HepG2 (cell line): ENCODE results near the gene BMP8B.

Experiments used
- CEBPG ChIP-seq: IDR thresholded peaks from 2 replicates; pipeline ENCODE4 v1.6.1; 2016
- EZH2 ChIP-seq: conservative IDR thresholded peaks from 2 replicates; pipeline ENCODE4 v1.6.1; 2012; ENCODE audit warnings: mild to moderate bottlenecking, low read depth, low read length, moderate library complexity
- HOXA7 ChIP-seq: sonication (generic); formaldehyde crosslinking; IDR thresholded peaks from 2 replicates; pipeline ENCODE4 v1.8.1; 2022; ENCODE audit warnings: mild to moderate bottlenecking, missing genetic modification reagents, moderate library complexity
- NPAS2 ChIP-seq: sonication (generic); formaldehyde crosslinking; IDR thresholded peaks from 2 replicates; pipeline ENCODE4 v1.8.0; 2022; ENCODE audit warnings: mild to moderate bottlenecking, missing genetic modification reagents, borderline replicate concordance
- PBX3 ChIP-seq: sonication (generic); formaldehyde crosslinking; IDR thresholded peaks from 2 replicates; pipeline ENCODE4 v1.8.1; 2023; ENCODE audit warnings: missing genetic modification reagents, inconsistent platforms, borderline replicate concordance
- RAD21 ChIP-seq: fragments of 450-650 bp; formaldehyde crosslinking; IDR thresholded peaks from 2 replicates; pipeline ENCODE4 v1.5.0; 2020; ENCODE audit warnings: mild to moderate bottlenecking
- SIX1 ChIP-seq: sonication (generic); formaldehyde crosslinking; IDR thresholded peaks from 2 replicates; pipeline ENCODE4 v1.4.0; 2020; ENCODE audit warnings: missing genetic modification reagents, borderline replicate concordance
- SP140L ChIP-seq: sonication (generic); formaldehyde crosslinking; IDR thresholded peaks from 2 replicates; pipeline ENCODE4 v1.4.0; 2020; ENCODE audit warnings: missing genetic modification reagents, borderline replicate concordance
- ZNF121 ChIP-seq: sonication (generic); formaldehyde crosslinking; IDR thresholded peaks from 2 replicates; pipeline ENCODE4 v1.5.0; 2020; ENCODE audit warnings: mild to moderate bottlenecking, missing genetic modification reagents
- ZNF7 ChIP-seq: IDR thresholded peaks from 2 replicates; pipeline ENCODE4 v1.6.1; 2016; ENCODE audit warnings: missing biosample characterization, missing genetic modification reagents
- TF ChIP-seq, protein P1 (sequence below): sonication (generic); formaldehyde crosslinking; IDR thresholded peaks from 2 replicates; pipeline ENCODE4 v1.5.0; 2020; ENCODE audit warnings: mild to moderate bottlenecking, missing genetic modification reagents, moderate library complexity
- TF ChIP-seq, protein P2 (sequence below): sonication (generic); formaldehyde crosslinking; IDR thresholded peaks from 2 replicates; pipeline ENCODE4 v1.4.0; 2020; ENCODE audit warnings: missing genetic modification reagents

DNA sequence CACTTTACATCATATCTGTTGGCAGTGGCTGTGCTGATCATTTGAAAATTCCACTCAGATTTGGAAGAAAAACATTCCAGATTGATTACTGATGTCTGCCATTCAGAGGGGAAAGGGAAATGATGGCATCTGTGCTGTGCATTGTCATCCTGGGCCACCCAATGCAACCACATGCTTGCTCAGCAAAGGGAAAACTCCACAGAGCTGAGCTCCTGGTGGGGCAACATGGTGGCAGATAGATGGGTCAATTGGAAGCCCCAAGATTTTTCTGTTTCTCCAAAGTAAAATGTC lies 29.3 kb downstream of the BMP8B start:
- TF ChIP-seq, protein P1, sequence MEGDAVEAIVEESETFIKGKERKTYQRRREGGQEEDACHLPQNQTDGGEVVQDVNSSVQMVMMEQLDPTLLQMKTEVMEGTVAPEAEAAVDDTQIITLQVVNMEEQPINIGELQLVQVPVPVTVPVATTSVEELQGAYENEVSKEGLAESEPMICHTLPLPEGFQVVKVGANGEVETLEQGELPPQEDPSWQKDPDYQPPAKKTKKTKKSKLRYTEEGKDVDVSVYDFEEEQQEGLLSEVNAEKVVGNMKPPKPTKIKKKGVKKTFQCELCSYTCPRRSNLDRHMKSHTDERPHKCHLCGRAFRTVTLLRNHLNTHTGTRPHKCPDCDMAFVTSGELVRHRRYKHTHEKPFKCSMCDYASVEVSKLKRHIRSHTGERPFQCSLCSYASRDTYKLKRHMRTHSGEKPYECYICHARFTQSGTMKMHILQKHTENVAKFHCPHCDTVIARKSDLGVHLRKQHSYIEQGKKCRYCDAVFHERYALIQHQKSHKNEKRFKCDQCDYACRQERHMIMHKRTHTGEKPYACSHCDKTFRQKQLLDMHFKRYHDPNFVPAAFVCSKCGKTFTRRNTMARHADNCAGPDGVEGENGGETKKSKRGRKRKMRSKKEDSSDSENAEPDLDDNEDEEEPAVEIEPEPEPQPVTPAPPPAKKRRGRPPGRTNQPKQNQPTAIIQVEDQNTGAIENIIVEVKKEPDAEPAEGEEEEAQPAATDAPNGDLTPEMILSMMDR (CRISPR knock-in tag) = no peak
- TF ChIP-seq SIX1 (CRISPR knock-in tag) = no peak
- TF ChIP-seq PBX3 (CRISPR knock-in tag) = no peak
- TF ChIP-seq SP140L (CRISPR knock-in tag) = no peak
- TF ChIP-seq CEBPG (CRISPR knock-in tag) = no peak
- TF ChIP-seq ZNF7 = no peak
- TF ChIP-seq EZH2 = no peak
- TF ChIP-seq, protein P2, sequence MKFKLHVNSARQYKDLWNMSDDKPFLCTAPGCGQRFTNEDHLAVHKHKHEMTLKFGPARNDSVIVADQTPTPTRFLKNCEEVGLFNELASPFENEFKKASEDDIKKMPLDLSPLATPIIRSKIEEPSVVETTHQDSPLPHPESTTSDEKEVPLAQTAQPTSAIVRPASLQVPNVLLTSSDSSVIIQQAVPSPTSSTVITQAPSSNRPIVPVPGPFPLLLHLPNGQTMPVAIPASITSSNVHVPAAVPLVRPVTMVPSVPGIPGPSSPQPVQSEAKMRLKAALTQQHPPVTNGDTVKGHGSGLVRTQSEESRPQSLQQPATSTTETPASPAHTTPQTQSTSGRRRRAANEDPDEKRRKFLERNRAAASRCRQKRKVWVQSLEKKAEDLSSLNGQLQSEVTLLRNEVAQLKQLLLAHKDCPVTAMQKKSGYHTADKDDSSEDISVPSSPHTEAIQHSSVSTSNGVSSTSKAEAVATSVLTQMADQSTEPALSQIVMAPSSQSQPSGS (CRISPR knock-in tag) = no peak
- no peak for TF ChIP-seq HOXA7 (CRISPR knock-in tag)
- no peak for TF ChIP-seq RAD21 (CRISPR knock-in tag)
- no peak for TF ChIP-seq ZNF121 (CRISPR knock-in tag)
- TF ChIP-seq NPAS2 (CRISPR knock-in tag) = no peak
